ENCODE data around the gene GPC1. TPM values are rescaled to one million over a fixed set of nuclear protein-coding genes. Genes with fewer than 3 reads are reported as not detected.
"Not testable (repeated sequence)": the region's sequence is repeated elsewhere in the genome, so short reads cannot be mapped to it uniquely, and the experiment has no call there.

Gene GPC1
- polyA plus RNA-seq, 3 donors = 24.3 to 26.5 (median 25.3) TPM

DNA sequence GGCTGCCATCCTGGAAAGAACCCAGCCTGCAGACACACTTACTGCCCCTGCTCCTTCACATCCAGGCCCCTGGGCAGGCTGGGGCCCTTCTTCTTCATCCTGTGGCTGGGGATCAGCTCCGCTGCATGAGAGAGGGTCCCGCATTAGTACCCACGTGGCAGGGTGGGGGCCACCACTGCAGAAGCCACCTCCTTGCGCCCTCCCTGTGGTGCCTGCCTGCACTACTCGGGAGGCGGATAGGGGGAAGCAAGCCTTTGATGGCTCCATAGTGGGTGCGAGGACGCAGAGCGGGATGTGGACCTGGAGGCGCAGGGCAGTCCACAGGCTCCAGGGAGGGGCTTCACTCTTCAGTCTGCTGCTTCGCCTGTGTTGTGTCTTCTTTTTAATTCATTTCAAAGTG, 46.7 kb downstream of the GPC1 start:
- no peak for DNase-seq (ENCODE audit: low read depth in 3 of 3, low spot score in 2 of 3)

DNA sequence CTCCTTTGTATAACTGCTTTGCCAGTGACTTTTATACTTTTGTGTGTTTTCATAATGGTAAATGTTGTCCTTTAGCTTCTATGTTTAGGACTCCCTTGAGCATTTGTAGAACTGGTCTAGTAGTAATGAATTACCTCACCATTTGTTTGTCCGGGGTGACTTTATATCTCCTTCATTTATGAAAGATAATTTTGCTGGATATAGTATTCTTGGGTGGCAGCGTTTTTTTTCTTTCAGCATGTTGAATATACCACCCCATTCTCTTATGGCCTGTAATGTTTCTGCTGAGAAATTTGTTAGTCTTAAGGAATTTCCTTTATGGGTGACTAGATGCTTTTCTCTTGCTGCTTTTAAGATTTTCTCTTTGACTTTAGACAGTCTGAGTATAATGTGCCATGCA, 56.0 kb downstream of the GPC1 start:
- no peak for DNase-seq (ENCODE audit: low read depth in 3 of 3, low spot score in 2 of 3)

GRCh38 chr2:240494194-240494793, 58.8 kb downstream of the GPC1 start:
- DNase-seq (ENCODE audit: low read depth in 3 of 3, low spot score in 2 of 3) = no peak

DNA sequence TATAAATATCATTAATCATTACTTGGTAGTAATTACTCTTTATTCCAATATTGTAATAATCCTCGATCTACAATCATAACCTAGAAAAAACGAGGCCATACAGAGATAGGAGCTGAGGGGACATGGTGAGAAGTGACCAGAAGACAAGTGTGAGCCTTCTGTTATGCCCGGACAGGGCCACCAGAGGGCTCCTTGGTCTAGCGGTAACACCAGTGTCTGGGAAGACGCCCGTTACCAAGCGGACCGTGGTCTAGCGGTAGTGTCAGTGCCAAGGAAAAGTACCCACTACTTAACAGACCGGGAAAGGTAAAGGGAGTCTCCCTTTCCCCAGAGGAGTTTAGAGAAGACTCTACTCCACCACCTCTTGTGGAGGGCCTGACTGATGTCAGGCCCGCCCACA, 59.5 kb downstream of the GPC1 start:
- DNase-seq (ENCODE audit: low read depth in 3 of 3, low spot score in 2 of 3) = not testable (repeated sequence)

DNA sequence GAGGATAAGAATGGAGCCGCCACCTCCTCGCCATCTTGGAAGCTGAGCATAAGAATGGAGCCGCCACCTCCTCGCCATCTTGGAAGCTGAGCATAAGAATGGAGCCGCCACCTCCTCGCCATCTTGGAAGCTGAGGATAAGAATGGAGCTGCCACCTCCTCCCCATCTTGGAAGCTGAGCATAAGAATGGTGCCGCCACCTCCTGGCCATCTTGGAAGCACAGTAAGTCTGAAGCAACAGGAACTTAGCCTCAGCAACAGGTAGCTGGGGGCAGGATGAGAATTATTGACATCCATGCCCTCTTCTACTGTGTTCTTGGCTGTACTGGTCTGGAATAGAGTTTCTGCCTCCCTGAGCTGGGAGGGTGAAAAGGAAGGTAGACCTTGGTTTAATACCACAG, 61.6 kb downstream of the GPC1 start:
- not testable (repeated sequence) for DNase-seq (ENCODE audit: low read depth in 3 of 3, low spot score in 2 of 3)

DNA sequence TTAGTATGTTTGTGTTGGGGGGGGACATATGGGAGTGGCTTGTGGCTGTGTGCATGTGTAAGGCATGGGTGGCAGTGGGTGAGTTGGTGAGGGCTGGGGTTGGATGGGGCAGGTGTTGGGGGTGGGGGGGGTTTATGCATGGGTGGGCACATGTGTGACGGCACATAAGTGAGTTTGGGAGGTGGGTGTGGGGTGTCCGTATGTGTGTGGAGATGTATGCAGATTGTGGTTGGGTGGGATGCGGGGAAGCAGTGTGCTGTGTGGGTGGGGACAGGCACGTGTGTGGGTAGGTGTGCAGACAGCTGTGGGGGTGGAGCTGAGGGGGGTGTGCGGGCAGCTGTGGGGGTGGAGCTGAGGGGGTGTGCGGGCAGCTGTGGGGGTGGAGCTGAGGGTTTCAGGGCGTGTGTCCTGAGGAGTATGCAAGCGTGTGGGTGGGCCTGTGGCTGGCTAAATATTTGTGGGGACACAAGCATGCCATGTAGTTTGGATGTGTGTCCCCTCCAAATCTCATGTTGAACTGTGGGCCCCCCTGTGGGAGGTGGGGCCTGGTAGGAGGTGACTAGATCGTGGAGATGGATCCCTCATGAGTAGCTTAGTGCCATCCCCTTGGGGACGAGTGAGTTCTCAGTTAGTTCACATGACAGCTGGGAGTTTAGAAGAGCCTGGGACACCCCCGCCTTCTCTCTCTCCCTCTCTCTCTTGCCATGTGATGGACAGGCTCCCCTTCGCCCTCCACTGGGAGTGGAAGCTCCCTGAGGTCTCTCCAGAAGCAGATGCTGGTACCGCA, 62.9 kb downstream of the GPC1 start:
- no peak for DNase-seq (ENCODE audit: low read depth in 3 of 3, low spot score in 2 of 3)

GRCh38 chr2:240498958-240499260, 63.4 kb downstream of the GPC1 start:
- no peak for DNase-seq (ENCODE audit: low read depth in 3 of 3, low spot score in 2 of 3)

- DNase-seq (ENCODE audit: low read depth in 3 of 3, low spot score in 2 of 3) = no peak
Measured at GRCh38 chr2:240499309-240500301, 64.1 kb downstream of the GPC1 start.

DNA sequence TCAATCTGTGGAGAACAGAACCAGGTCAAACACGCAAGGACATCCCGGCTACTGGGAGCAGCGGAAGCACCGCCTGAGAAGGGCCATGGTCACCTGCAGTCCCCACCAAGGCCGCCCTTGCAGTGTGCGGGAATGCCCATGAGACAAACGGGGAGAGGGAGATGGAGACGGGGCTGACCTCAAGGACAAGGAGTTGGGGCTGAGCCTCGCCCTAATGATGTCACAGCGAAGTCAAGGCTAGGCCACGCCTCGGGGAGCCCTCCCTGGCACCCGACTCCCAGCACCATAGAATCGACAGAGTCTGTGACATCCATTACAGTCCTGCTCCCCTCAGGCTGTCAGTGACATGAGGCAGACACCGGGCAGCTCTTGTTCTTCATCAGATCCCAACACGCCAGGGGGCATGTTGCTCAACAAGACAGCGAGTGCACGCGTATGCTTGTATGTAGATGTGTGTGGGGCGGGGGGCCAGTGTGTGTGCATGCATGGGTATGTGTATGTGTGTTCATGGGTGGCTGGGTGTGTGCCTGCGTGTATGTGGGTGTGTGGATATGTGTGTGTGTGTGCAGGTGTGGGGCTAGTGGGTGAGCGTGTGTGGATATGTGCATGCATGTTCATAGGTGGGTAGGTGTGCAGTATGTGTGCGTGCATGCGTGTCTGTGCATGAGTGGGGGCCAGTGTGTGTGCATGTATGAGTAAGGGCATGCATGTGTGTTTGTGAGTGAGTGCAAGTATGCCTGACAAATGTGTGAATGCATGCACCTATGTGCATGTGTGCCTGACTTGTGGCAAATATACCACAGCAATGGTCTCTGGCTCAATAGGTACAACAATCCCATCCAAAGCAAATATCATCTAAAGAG, 65.3 kb downstream of the GPC1 start:
- no peak for DNase-seq (ENCODE audit: low read depth in 3 of 3, low spot score in 2 of 3)

GRCh38 chr2:240501531-240501991, 66.1 kb downstream of the GPC1 start:
- DNase-seq (ENCODE audit: low read depth in 3 of 3, low spot score in 2 of 3) = no peak

- no peak for DNase-seq (ENCODE audit: low read depth in 3 of 3, low spot score in 2 of 3)
Measured at GRCh38 chr2:240502059-240502429, 66.6 kb downstream of the GPC1 start.

DNA sequence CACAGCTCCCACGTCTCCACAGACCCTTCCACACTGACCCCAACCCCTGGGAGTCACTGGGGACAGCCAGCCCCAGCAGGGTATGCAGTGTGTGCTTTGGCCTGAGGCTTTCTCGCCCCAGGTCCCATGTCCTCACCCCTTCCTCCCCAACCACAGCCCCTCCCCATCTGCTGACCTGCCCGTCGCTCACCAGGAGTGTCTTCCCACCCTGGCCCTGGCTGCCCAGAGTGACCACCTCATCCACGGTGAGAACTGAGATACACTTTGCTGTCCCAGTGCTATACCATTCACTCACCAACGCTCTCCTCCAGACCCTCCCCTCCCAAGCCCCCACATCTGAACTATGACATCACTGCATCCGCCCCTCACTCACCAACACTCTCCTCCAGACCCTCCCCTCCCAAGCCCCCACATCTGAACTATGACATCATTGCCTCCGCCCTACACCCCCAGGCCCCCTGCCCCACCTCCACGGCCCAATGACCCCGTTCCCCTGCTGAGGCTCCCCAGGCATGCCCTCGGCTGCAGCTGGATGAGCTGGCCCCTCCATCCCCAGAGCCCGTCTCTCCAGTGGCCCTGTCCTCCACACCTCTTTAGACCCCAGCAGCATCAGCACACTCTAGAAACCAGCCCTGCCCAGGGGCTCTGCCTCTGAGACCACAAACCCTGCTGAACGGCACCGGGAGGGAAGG, 67.1 kb downstream of the GPC1 start:
- DNase-seq (ENCODE audit: low read depth in 3 of 3, low spot score in 2 of 3) = no peak

DNA sequence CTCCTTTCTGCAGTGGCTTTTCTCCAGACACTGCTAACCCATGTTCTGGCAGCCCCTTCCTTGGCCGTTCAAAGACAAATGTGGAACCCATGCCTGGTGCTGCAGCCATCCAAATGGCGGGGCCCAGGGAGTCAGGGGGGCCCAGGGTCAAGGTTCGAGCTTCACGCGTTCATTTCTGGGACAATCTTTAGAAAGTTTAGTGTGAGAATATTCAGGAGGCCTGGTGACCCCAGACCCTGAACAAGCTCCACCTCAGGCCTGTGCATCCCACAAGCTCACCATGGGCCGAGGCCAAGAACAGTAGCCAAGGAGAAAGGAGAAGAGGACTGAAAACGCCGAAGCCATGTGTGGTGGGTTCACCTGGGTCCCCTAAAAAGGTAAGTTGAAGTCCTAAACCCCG, 67.9 kb downstream of the GPC1 start:
- no peak for DNase-seq (ENCODE audit: low read depth in 3 of 3, low spot score in 2 of 3)

- no peak for DNase-seq (ENCODE audit: low read depth in 3 of 3, low spot score in 2 of 3)
Measured at GRCh38 chr2:240503848-240504247, 68.4 kb downstream of the GPC1 start.

- DNase-seq (ENCODE audit: low read depth in 3 of 3, low spot score in 2 of 3) = no peak
Measured at GRCh38 chr2:240505910-240506309, 70.4 kb downstream of the GPC1 start.

DNA sequence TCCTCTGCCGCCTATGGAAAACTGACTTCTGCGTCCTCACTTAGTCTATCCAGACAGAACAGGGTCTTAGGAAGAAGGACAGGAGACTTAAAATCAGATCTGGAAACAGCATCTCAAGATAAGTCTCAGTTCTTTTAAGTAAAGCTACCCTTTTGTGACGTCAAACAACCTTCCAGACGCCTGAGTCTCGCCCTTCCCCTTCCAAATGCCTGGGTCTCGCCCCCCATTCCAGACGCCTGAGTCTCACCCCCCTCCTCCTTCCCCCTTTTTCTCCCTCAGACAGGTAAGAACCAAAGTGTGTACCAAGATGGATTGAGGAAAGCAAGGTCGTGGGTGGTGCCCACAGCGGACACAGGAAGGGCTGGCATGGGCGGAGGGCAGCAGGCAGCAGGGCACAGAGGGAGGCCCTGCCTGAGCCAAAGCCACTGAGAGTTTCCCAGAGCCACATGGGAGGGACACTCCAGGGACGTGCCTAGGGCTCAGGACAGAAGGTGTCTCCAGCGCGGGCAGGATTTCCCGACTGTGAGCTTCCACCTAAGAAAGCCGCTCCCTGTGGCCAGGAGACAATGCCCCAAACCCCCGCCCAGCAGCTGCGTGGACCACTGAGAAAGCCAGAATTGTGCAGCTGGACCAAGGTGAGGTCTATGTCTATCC, 71.1 kb downstream of the GPC1 start:
- no peak for DNase-seq (ENCODE audit: low read depth in 3 of 3, low spot score in 2 of 3)

GRCh38 chr2:240507060-240507777, 71.8 kb downstream of the GPC1 start:
- no peak for DNase-seq (ENCODE audit: low read depth in 3 of 3, low spot score in 2 of 3)

DNA sequence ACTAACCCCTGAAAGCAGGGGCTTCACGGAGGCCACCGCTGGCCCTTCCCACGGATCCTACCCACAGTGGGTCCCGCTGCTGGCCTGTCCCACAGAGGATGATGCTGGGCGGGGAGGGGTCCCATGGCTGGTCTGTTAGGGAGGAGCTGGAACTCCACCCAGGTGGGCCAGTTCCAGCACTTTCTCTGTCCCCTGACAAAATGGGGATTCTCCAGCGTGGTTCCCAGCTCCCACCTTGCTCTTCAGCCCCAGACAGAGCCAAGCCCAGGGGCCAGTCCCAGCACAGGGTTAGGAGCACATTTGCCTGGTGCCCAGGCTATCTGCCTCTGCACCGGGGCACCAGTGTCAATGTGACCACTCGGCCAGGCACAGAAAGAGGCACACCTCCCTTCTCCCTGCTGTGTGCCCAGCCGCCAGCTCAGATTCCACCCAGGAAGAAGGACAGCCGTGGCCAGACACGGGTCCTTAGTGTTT, 72.4 kb downstream of the GPC1 start:
- no peak for DNase-seq (ENCODE audit: low read depth in 3 of 3, low spot score in 2 of 3)
